Measurements from ENCODE around the gene TRIM44.

DNA sequence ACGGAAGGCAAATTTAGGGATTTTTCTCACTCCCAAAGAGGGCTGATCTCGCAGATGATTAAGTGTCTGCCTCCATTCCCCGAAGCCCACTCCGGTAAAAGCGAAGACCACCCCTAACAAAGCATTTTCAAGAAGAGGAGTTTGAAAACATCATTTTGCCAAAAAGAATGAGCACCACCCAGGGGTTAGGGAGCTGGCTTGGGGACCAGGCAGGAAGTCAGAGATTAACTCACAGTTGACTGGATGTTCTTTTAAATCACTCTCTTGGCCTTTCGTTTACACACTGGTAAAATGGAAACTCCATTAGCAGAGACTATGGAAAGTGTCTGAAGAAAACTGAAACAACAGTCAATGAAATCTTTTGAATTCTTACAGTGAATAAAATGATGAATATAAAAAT, 7.9 kb upstream of the TRIM44 start:
- TF ChIP-seq, protein P1, sequence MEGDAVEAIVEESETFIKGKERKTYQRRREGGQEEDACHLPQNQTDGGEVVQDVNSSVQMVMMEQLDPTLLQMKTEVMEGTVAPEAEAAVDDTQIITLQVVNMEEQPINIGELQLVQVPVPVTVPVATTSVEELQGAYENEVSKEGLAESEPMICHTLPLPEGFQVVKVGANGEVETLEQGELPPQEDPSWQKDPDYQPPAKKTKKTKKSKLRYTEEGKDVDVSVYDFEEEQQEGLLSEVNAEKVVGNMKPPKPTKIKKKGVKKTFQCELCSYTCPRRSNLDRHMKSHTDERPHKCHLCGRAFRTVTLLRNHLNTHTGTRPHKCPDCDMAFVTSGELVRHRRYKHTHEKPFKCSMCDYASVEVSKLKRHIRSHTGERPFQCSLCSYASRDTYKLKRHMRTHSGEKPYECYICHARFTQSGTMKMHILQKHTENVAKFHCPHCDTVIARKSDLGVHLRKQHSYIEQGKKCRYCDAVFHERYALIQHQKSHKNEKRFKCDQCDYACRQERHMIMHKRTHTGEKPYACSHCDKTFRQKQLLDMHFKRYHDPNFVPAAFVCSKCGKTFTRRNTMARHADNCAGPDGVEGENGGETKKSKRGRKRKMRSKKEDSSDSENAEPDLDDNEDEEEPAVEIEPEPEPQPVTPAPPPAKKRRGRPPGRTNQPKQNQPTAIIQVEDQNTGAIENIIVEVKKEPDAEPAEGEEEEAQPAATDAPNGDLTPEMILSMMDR (IDR thresholded peaks at IDR 0.05; ENCODE audit: low read depth, low read length) = no peak
- TF ChIP-seq POLR2A (IDR thresholded peaks at IDR 0.05; ENCODE audit: extremely low read depth, insufficient read length) = no peak
